SK-N-SH (cell line): ENCODE results near the gene TOMM40L. TPM values are rescaled to one million over a fixed set of nuclear protein-coding genes. Genes with fewer than 3 reads are reported as not detected.

Experiments
- CTCF ChIA-PET: fragments of 300-600, 350-600 bp; formaldehyde crosslinking; extraction: SDS; loops from one replicate; lab custom pipeline; 2021; lab: Yijun Ruan, JAX
- POLR2A ChIA-PET: fragments of 350-600 bp; sonication (Branson Sonifier 250); formaldehyde crosslinking; extraction: SDS; loops from one replicate; lab custom pipeline; 2020; ENCODE audit warnings: antibody characterized with exemption, inconsistent platforms; lab: Yijun Ruan, JAX
- DNase-seq: peaks from one replicate; pipeline ENCODE4 v3.0.0; 2012
- H2AFZ ChIP-seq: fragments of 200-600 bp; sonication (generic); 2 replicates; pipeline ENCODE4 v1.8.1; 2016; ENCODE audit warnings: antibody characterized with exemption, mild to moderate bottlenecking, low read depth
- H3F3A ChIP-seq: fragments of 200-600 bp; sonication (generic); replicated peaks from 2 replicates; pipeline ENCODE3; 2016; ENCODE audit warnings: antibody characterized with exemption, mild to moderate bottlenecking; ENCODE audit not compliant: insufficient read depth
- H3K27ac ChIP-seq, 2 experiments: fragments of 200-500 bp in 1 of 2; fragments of 200-600 bp in 1 of 2; sonication (Bioruptor generic) in 1 of 2; sonication (generic), shearing (Covaris generic) in 1 of 2; 2 replicates each; pipeline versions ENCODE4 v1.5.1 to v1.6.1; 2014 to 2016; ENCODE audit warnings: low read depth in 2 of 2, inconsistent platforms in 1 of 2, low read length in 1 of 2, mild to moderate bottlenecking in 1 of 2, mixed read lengths in 1 of 2
- H3K27me3 ChIP-seq: fragments of 200-600 bp; sonication (generic), shearing (Covaris generic); 2 replicates; pipeline ENCODE4 v1.6.1; 2016; ENCODE audit warnings: mixed run types; ENCODE audit not compliant: insufficient read depth
- H3K36me3 ChIP-seq, 2 experiments: fragments of 200-500 bp in 1 of 2; fragments of 200-600 bp in 1 of 2; sonication (Bioruptor generic) in 1 of 2; sonication (generic) in 1 of 2; replicated peaks in 1 of 2; 2 replicates each; pipeline versions ENCODE3 to v1.5.1; 2014 to 2016; ENCODE audit warnings: low read length in 1 of 2, mild to moderate bottlenecking in 1 of 2; ENCODE audit not compliant: insufficient read depth in 2 of 2, control insufficient read depth in 1 of 2
- H3K4me1 ChIP-seq, 2 experiments: fragments of 200-500 bp in 1 of 2; fragments of 200-600 bp in 1 of 2; sonication (Bioruptor generic) in 1 of 2; sonication (generic), shearing (Covaris generic) in 1 of 2; 2 replicates each; pipeline versions ENCODE4 v1.5.1 to v1.6.1; 2014 to 2016; ENCODE audit warnings: low read depth in 1 of 2, low read length in 1 of 2, mixed run types in 1 of 2; ENCODE audit not compliant: insufficient read depth in 2 of 2, control insufficient read depth in 1 of 2
- H3K4me2 ChIP-seq: fragments of 200-600 bp; sonication (generic), shearing (Covaris generic); 2 replicates; pipeline ENCODE4 v1.6.1; 2017; ENCODE audit warnings: mixed run types
- H3K4me3 ChIP-seq, 2 experiments: fragments of 200-500 bp in 1 of 2; fragments of 200-600 bp in 1 of 2; sonication (Bioruptor generic) in 1 of 2; sonication (generic), shearing (Covaris generic) in 1 of 2; 2 replicates each; pipeline versions ENCODE4 v1.5.1 to v1.8.1; 2014 to 2016; ENCODE audit warnings: low read depth in 2 of 2, inconsistent platforms in 1 of 2, low read length in 1 of 2, mild to moderate bottlenecking in 1 of 2, mixed read lengths in 1 of 2, moderate library complexity in 1 of 2
- H3K79me2 ChIP-seq: fragments of 200-600 bp; sonication (generic); 2 replicates; pipeline ENCODE4 v1.8.1; 2017; ENCODE audit warnings: mild to moderate bottlenecking; ENCODE audit not compliant: insufficient read depth
- H3K9ac ChIP-seq: fragments of 200-600 bp; sonication (generic); 2 replicates; pipeline ENCODE4 v1.6.1; 2017; ENCODE audit warnings: mixed run types
- H3K9me2 ChIP-seq: fragments of 200-600 bp; sonication (generic); 2 replicates; pipeline ENCODE4 v1.6.1; 2017; ENCODE audit warnings: mixed run types
- H3K9me3 ChIP-seq: fragments of 200-600 bp; sonication (generic); 2 replicates; pipeline ENCODE4 v1.6.1; 2017; ENCODE audit warnings: mixed run types, mild to moderate bottlenecking, moderate library complexity
- H4K20me1 ChIP-seq: fragments of 200-600 bp; sonication (generic); 2 replicates; pipeline ENCODE4 v1.6.1; 2017; ENCODE audit warnings: mild to moderate bottlenecking, mixed run types; ENCODE audit not compliant: insufficient read depth
- EZH2phosphoT487 ChIP-seq: fragments of 200-600 bp; sonication (generic); IDR thresholded peaks from 2 replicates; pipeline ENCODE4 v1.6.1; 2017; ENCODE audit warnings: low read depth, mixed run types, mild to moderate bottlenecking, antibody characterized with exemption, moderate library complexity, borderline replicate concordance
- FOXM1 ChIP-seq: IDR thresholded peaks from 2 replicates; pipeline ENCODE4 v1.4.0; 2012; ENCODE audit warnings: low read depth, mild to moderate bottlenecking
- GABPA ChIP-seq: IDR thresholded peaks from 2 replicates; pipeline ENCODE4 v1.4.0; 2012; ENCODE audit warnings: low read depth, mild to moderate bottlenecking
- GATA2 ChIP-seq: sonication (generic); formaldehyde crosslinking; IDR thresholded peaks from 2 replicates; pipeline ENCODE4 v1.5.0; 2020; ENCODE audit warnings: mild to moderate bottlenecking, missing genetic modification reagents
- RAD21 ChIP-seq: IDR thresholded peaks from 2 replicates; pipeline ENCODE4 v1.6.1; 2012; ENCODE audit warnings: mild to moderate bottlenecking, low read length
- SIN3A ChIP-seq: IDR thresholded peaks from 2 replicates; pipeline ENCODE4 v1.6.1; 2012; ENCODE audit warnings: low read depth, mild to moderate bottlenecking, low read length, moderate library complexity, borderline replicate concordance
- SMC3 ChIP-seq: IDR thresholded peaks from 2 replicates; pipeline ENCODE4 v1.6.1; 2012; ENCODE audit warnings: low read depth, low read length, improper control_type of control experiment
- TCF12 ChIP-seq: IDR thresholded peaks from 2 replicates; pipeline ENCODE4 v1.4.0; 2012
- TEAD4 ChIP-seq: IDR thresholded peaks from 2 replicates; pipeline ENCODE4 v1.4.0; 2012; ENCODE audit warnings: mild to moderate bottlenecking, borderline replicate concordance; ENCODE audit not compliant: insufficient read depth
- WGBS: methylation state at CpG from one replicate; pipeline ENCODE4 v1.1.6; 2017; ENCODE audit warnings: low lambda C conversion rate; 5-methylcytosine and 5-hydroxymethylcytosine counted together
- polyA plus RNA-seq, 3 experiments: library from polyadenylated mRNA; depleted of rRNA; stranded (reverse); fragments of >200 nt; gene quantifications; 2 replicates each; pipeline ENCODE4 v1.2.3, GENCODE V29; 2012
- TF ChIP-seq, protein P1 (sequence below): IDR thresholded peaks from 2 replicates; pipeline ENCODE4; 2012
- TF ChIP-seq, protein P2 (sequence below): fragments of 150-350 bp; IDR thresholded peaks from 2 replicates; pipeline ENCODE4 v1.6.1; 2016; ENCODE audit warnings: mild to moderate bottlenecking, low read depth, low read length
- TF ChIP-seq, protein P3 (sequence below): fragments of 200-600 bp; sonication (generic); IDR thresholded peaks from 2 replicates; pipeline ENCODE4 v1.6.1; 2017; ENCODE audit warnings: antibody characterized with exemption, mild to moderate bottlenecking, moderate library complexity
- TF ChIP-seq, protein P4 (sequence below): fragments of 150-350 bp; IDR thresholded peaks from 2 replicates; pipeline ENCODE4 v1.6.1; 2017; ENCODE audit warnings: antibody characterized with exemption, low read length, low read depth, borderline replicate concordance
- TF ChIP-seq, protein P5 (sequence below): IDR thresholded peaks from 2 replicates; pipeline ENCODE4 v1.4.0; 2012; ENCODE audit warnings: low read depth

Gene TOMM40L
- polyA plus RNA-seq, 1 of the 3 experiments (the other 2 are of a cell fraction): 9.7 TPM

DNA sequence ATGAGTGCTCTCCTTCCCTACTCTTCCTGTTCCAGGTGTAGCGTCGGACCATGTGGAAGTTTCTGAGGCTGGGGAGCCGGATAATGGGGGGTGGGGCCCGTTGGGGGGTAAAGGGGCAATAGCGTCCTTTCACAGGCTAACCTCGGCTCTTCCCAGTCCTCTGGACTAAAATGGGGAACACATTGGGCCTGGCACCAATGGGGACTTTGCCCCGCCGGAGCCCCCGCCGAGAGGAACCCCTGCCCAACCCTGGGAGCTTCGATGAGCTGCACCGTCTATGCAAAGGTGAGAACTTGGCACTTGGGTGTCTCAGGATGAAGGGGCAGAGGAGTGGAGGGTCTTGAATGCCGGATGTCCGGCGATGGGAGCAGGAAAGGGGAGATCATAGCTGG lies 456 bp downstream of the TOMM40L start:
- peak overlapping the region; percentile 79 for H3K4me2 ChIP-seq
- no peaks in the 10 kb centered on the region for H4K20me1 ChIP-seq
- no peaks in the 10 kb centered on the region for H3K9me3 ChIP-seq
- peak overlapping the region; percentile 68 for H3K9ac ChIP-seq
- peak overlapping the region; percentile 69 to 74 for H3K4me3 ChIP-seq
- ChIA-PET POLR2A (interaction anchor here (0.5 to 2.2 kb wide), 5 partner anchors 24 to 498 kb away, joined by 3 to 19 read pairs (median 5); partner anchors contain the start of genes ADAMTS4, NDUFS2 and SDHC), CTCF (interaction anchor here (0.6 to 6.2 kb wide), 28 partner anchors 9 to 163 kb away, joined by 3 to 78 read pairs (median 7); partner anchors contain the start of genes ADAMTS4, FCER1G, MPZ and NDUFS2)
- TF ChIP-seq TEAD4: no peak
- no peak for TF ChIP-seq FOXM1
- TF ChIP-seq, protein P1, sequence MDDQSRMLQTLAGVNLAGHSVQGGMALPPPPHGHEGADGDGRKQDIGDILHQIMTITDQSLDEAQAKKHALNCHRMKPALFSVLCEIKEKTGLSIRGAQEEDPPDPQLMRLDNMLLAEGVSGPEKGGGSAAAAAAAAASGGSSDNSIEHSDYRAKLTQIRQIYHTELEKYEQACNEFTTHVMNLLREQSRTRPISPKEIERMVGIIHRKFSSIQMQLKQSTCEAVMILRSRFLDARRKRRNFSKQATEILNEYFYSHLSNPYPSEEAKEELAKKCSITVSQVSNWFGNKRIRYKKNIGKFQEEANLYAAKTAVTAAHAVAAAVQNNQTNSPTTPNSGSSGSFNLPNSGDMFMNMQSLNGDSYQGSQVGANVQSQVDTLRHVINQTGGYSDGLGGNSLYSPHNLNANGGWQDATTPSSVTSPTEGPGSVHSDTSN: no peak
- TF ChIP-seq, protein P2, sequence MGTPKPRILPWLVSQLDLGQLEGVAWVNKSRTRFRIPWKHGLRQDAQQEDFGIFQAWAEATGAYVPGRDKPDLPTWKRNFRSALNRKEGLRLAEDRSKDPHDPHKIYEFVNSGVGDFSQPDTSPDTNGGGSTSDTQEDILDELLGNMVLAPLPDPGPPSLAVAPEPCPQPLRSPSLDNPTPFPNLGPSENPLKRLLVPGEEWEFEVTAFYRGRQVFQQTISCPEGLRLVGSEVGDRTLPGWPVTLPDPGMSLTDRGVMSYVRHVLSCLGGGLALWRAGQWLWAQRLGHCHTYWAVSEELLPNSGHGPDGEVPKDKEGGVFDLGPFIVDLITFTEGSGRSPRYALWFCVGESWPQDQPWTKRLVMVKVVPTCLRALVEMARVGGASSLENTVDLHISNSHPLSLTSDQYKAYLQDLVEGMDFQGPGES: no peak
- WGBS: 4% methylated on average over 15 of the region's 15 CpGs
- no peaks in the 10 kb centered on the region for H3K9me2 ChIP-seq
- peaks cover 8 to 21% of the 10 kb centered on the region in 2 experiments; a peak in 3 of 4 replicates for H3K4me1 ChIP-seq
- peaks cover 14% of the 10 kb centered on the region for H3F3A ChIP-seq
- no peak for DNase-seq
- H3K36me3 ChIP-seq: peaks cover 0 to 20% of the 10 kb centered on the region in 2 experiments
- H3K27me3 ChIP-seq: no peaks in the 10 kb centered on the region
- H3K79me2 ChIP-seq: no peaks in the 10 kb centered on the region
- peak overlapping the region in 1 of 2 experiments; percentile 51; a peak in 2 of 4 replicates for H3K27ac ChIP-seq
- peak overlapping the region; percentile 80 for H2AFZ ChIP-seq

DNA sequence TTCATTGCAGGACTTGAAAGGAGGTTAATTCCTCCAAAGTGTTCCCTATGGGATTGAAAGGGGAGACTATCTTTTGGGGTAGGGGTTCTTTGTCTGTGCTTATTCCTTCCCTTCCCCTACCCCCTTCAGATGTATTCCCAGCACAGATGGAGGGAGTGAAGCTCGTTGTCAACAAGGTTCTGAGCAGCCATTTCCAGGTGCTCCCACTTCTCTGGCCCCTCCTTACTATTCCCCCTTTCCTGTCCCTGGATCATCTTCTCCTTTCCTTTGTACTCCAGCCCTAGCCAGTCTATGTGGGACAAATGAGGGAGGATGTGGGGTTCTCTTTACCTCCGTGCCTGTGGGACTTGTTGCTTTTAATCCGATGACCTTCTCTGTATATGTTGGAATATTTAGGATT lies 899 bp downstream of the TOMM40L start:
- peak overlapping the region; percentile 79 for H3K4me2 ChIP-seq
- no peak for DNase-seq
- H3K9me3 ChIP-seq: no peaks in the 10 kb centered on the region
- H3K27me3 ChIP-seq: no peaks in the 10 kb centered on the region
- POLR2A ChIA-PET: interaction anchor here (2.2 kb wide), 1 partner anchor 24 kb away, joined by 19 read pairs; the partner anchor contains the start of gene NDUFS2
- CTCF ChIA-PET: interaction anchor here (0.6 to 6.2 kb wide), 27 partner anchors 10 to 163 kb away, joined by 3 to 78 read pairs (median 7); partner anchors contain the start of genes ADAMTS4, FCER1G, MPZ and NDUFS2
- H3K4me3 ChIP-seq: peak overlapping the region; percentile 69 to 74
- no peak overlapping the region; a peak in 1 of 4 replicates for H3K27ac ChIP-seq
- H3F3A ChIP-seq: peaks cover 14% of the 10 kb centered on the region
- peak overlapping the region; percentile 68; the same call in 1 of the 2 replicates for H3K9ac ChIP-seq
- no peaks in the 10 kb centered on the region for H3K9me2 ChIP-seq
- peak overlapping the region; percentile 80 for H2AFZ ChIP-seq
- peaks cover 0 to 20% of the 10 kb centered on the region in 2 experiments for H3K36me3 ChIP-seq
- WGBS: 41% methylated on average over 3 of the region's 3 CpGs
- H3K4me1 ChIP-seq: peaks cover 8 to 21% of the 10 kb centered on the region in 2 experiments; a peak in 3 of 4 replicates
- TF ChIP-seq FOXM1 (no peak), TCF12 (no peak), GATA2 (CRISPR knock-in tag) (no peak), SMC3 (no peak), RAD21 (no peak), EZH2phosphoT487 (no peak), GABPA (no peak), SIN3A (no peak), TEAD4 (no peak)
- TF ChIP-seq, protein P3, sequence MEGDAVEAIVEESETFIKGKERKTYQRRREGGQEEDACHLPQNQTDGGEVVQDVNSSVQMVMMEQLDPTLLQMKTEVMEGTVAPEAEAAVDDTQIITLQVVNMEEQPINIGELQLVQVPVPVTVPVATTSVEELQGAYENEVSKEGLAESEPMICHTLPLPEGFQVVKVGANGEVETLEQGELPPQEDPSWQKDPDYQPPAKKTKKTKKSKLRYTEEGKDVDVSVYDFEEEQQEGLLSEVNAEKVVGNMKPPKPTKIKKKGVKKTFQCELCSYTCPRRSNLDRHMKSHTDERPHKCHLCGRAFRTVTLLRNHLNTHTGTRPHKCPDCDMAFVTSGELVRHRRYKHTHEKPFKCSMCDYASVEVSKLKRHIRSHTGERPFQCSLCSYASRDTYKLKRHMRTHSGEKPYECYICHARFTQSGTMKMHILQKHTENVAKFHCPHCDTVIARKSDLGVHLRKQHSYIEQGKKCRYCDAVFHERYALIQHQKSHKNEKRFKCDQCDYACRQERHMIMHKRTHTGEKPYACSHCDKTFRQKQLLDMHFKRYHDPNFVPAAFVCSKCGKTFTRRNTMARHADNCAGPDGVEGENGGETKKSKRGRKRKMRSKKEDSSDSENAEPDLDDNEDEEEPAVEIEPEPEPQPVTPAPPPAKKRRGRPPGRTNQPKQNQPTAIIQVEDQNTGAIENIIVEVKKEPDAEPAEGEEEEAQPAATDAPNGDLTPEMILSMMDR: no peak
- TF ChIP-seq, protein P4, sequence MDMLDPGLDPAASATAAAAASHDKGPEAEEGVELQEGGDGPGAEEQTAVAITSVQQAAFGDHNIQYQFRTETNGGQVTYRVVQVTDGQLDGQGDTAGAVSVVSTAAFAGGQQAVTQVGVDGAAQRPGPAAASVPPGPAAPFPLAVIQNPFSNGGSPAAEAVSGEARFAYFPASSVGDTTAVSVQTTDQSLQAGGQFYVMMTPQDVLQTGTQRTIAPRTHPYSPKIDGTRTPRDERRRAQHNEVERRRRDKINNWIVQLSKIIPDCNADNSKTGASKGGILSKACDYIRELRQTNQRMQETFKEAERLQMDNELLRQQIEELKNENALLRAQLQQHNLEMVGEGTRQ: no peak
- TF ChIP-seq, protein P5, sequence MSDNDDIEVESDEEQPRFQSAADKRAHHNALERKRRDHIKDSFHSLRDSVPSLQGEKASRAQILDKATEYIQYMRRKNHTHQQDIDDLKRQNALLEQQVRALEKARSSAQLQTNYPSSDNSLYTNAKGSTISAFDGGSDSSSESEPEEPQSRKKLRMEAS: no peak
- TF ChIP-seq, protein P2: no peak
- H4K20me1 ChIP-seq: no peaks in the 10 kb centered on the region
- H3K79me2 ChIP-seq: no peaks in the 10 kb centered on the region
